ENCODE results near the gene MYLK4.

- TF ChIP-seq, protein P1, sequence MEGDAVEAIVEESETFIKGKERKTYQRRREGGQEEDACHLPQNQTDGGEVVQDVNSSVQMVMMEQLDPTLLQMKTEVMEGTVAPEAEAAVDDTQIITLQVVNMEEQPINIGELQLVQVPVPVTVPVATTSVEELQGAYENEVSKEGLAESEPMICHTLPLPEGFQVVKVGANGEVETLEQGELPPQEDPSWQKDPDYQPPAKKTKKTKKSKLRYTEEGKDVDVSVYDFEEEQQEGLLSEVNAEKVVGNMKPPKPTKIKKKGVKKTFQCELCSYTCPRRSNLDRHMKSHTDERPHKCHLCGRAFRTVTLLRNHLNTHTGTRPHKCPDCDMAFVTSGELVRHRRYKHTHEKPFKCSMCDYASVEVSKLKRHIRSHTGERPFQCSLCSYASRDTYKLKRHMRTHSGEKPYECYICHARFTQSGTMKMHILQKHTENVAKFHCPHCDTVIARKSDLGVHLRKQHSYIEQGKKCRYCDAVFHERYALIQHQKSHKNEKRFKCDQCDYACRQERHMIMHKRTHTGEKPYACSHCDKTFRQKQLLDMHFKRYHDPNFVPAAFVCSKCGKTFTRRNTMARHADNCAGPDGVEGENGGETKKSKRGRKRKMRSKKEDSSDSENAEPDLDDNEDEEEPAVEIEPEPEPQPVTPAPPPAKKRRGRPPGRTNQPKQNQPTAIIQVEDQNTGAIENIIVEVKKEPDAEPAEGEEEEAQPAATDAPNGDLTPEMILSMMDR (IDR thresholded peaks at IDR 0.05): no peak
- no peak for TF ChIP-seq POLR2A (IDR thresholded peaks at IDR 0.05; ENCODE audit: low read depth)
- peak in 1 of 2 donors; percentile 85 for TF ChIP-seq POLR2AphosphoS5 (IDR thresholded peaks at IDR 0.05)
- no peak for TF ChIP-seq EP300 (IDR thresholded peaks at IDR 0.05)
Measured at GRCh38 chr6:2764610-2765165, 14.0 kb upstream of the MYLK4 start.
